Neural cell (in vitro differentiated cells): ENCODE results near the gene GFRA1. TPM values are rescaled to one million over a fixed set of nuclear protein-coding genes. Genes with fewer than 3 reads are reported as not detected.

Source experiments
- H2AFZ ChIP-seq: fragments of 200-600, 300-800 bp; sonication (generic), shearing (Covaris generic); 2 replicates; pipeline ENCODE4 v1.6.0; 2014; ENCODE audit warnings: low read depth, mild to moderate bottlenecking, antibody characterized with exemption, low read length, moderate library complexity
- H3F3A ChIP-seq: fragments of 200-600 bp; shearing (Covaris generic); 2 replicates; pipeline ENCODE4 v1.6.1; 2016; ENCODE audit warnings: mild to moderate bottlenecking, moderate library complexity, mixed read lengths, antibody characterized with exemption, low read length; ENCODE audit not compliant: insufficient read depth, poor library complexity, severe bottlenecking
- H3K27ac ChIP-seq: fragments of 200-600, 300-800 bp; sonication (generic), shearing (Covaris generic); 2 replicates; pipeline ENCODE4 v1.5.1; 2014; ENCODE audit warnings: mild to moderate bottlenecking, low read length, moderate library complexity
- H3K27me3 ChIP-seq: fragments of 300-800, 200-600 bp; sonication (generic), shearing (Covaris generic); 2 replicates; pipeline ENCODE4 v1.6.0; 2014; ENCODE audit warnings: mild to moderate bottlenecking, low read depth, low read length, moderate library complexity; ENCODE audit not compliant: insufficient read depth
- H3K36me3 ChIP-seq: fragments of 300-800, 200-600 bp; sonication (generic), shearing (Covaris generic); 2 replicates; pipeline ENCODE4 v1.5.1; 2014; ENCODE audit warnings: mild to moderate bottlenecking, antibody characterized with exemption, low read length, moderate library complexity; ENCODE audit not compliant: insufficient read depth
- H3K4me2 ChIP-seq: fragments of 300-800, 200-600 bp; sonication (generic), shearing (Covaris generic); 2 replicates; pipeline ENCODE4 v1.6.0; 2014; ENCODE audit warnings: mild to moderate bottlenecking, low read length
- H3K4me3 ChIP-seq: fragments of 300-800, 200-600 bp; sonication (generic), shearing (Covaris generic); 2 replicates; pipeline ENCODE4 v1.5.1; 2014; ENCODE audit warnings: mild to moderate bottlenecking, low read length, moderate library complexity
- H3K79me2 ChIP-seq: fragments of 200-600 bp; shearing (Covaris generic); replicated peaks from 2 replicates; pipeline ENCODE4 v1.6.0; 2014; ENCODE audit warnings: mild to moderate bottlenecking, low read length, moderate library complexity; ENCODE audit not compliant: insufficient read depth
- H3K9ac ChIP-seq: fragments of 300-800, 200-600 bp; sonication (generic), shearing (Covaris generic); 2 replicates; pipeline ENCODE4 v1.6.1; 2016; ENCODE audit warnings: mild to moderate bottlenecking, low read length, mixed read lengths
- H3K9me2 ChIP-seq: fragments of 200-600 bp; shearing (Covaris generic); 2 replicates; pipeline ENCODE4 v1.6.1; 2016; ENCODE audit warnings: mild to moderate bottlenecking, low read length, mixed read lengths; ENCODE audit not compliant: insufficient read depth
- H3K9me3 ChIP-seq: fragments of 200-600, 300-800 bp; sonication (generic), shearing (Covaris generic); 2 replicates; pipeline ENCODE4 v1.6.1; 2016; ENCODE audit warnings: mild to moderate bottlenecking, mixed run types, low read length, moderate library complexity, mixed read lengths
- H4K20me1 ChIP-seq: fragments of 200-600 bp; shearing (Covaris generic); 2 replicates; pipeline ENCODE4 v1.6.1; 2016; ENCODE audit warnings: mild to moderate bottlenecking, mixed run types; ENCODE audit not compliant: insufficient read depth
- EP300 ChIP-seq: fragments of 450-650 bp; conservative IDR thresholded peaks from 2 replicates; pipeline ENCODE4 v1.6.1; 2014; ENCODE audit warnings: antibody characterized with exemption, mild to moderate bottlenecking, moderate library complexity; ENCODE audit not compliant: poor library complexity, severe bottlenecking
- EZH2 ChIP-seq: fragments of 200-600, 300-800 bp; shearing (Covaris generic), sonication (generic); IDR thresholded peaks from 2 replicates; pipeline ENCODE4 v1.6.1; 2014; ENCODE audit warnings: antibody characterized with exemption, low read length, borderline replicate concordance, mild to moderate bottlenecking; ENCODE audit not compliant: insufficient read depth, poor library complexity, severe bottlenecking
- MXI1 ChIP-seq: fragments of 450-650 bp; conservative IDR thresholded peaks from 2 replicates; pipeline ENCODE4 v1.6.1; 2014; ENCODE audit warnings: antibody characterized with exemption, mild to moderate bottlenecking; ENCODE audit not compliant: poor library complexity, severe bottlenecking
- POLR2AphosphoS5 ChIP-seq: IDR thresholded peaks from 2 replicates; pipeline ENCODE4 v1.6.1; 2012
- RAD21 ChIP-seq: fragments of 450-650 bp; conservative IDR thresholded peaks from 2 replicates; pipeline ENCODE4 v1.6.1; 2014; ENCODE audit warnings: antibody characterized with exemption, mild to moderate bottlenecking, moderate library complexity
- SMC3 ChIP-seq: fragments of 450-650 bp; conservative IDR thresholded peaks from 2 replicates; pipeline ENCODE4 v1.6.1; 2014; ENCODE audit warnings: antibody characterized with exemption, mild to moderate bottlenecking, moderate library complexity; ENCODE audit not compliant: poor library complexity
- TAF1 ChIP-seq: IDR thresholded peaks from 2 replicates; pipeline ENCODE4 v1.6.1; 2012; ENCODE audit warnings: low read depth
- polyA plus RNA-seq: library from polyadenylated mRNA; depleted of rRNA; stranded (reverse); fragments of >200 nt; gene quantifications from 2 replicates; pipeline ENCODE4 v1.2.3, GENCODE V29; 2014
- TF ChIP-seq, protein P1 (sequence below): fragments of 450-650 bp; IDR thresholded peaks from 2 replicates; pipeline ENCODE4 v1.5.1; 2014; ENCODE audit warnings: antibody characterized with exemption, mild to moderate bottlenecking, moderate library complexity; ENCODE audit not compliant: poor library complexity, severe bottlenecking
- TF ChIP-seq, protein P2 (sequence below): IDR thresholded peaks from 2 replicates; pipeline ENCODE4 v1.6.1; 2012; ENCODE audit warnings: borderline replicate concordance

GFRA1 gene
- polyA plus RNA-seq, 1 donor from 2014 or later, result 2.3 TPM

DNA sequence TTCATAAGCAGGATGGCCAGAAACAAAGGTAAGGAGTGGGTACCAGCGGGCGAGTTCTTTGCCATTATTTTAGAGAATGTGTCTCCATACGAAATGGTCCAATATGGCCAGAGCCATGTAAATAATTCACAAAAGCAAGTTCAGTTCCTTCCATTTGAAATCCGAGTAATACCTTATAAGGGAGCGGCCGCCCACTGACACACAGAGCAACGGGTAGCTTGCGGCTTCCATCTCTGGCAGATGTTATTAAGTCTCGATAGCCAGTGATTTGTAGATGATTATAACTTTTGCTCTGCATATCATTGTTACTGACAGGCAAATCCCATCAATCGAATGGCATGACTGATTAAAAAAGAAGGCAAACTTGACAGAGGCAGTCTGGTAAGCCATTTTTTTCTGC lies 63.2 kb downstream of the GFRA1 start:
- no peaks in the 10 kb centered on the region for H3K79me2 ChIP-seq
- no peaks in the 10 kb centered on the region for H4K20me1 ChIP-seq
- TF ChIP-seq EZH2 (no peak), EP300 (no peak), POLR2AphosphoS5 (no peak), MXI1 (no peak), RAD21 (no peak), SMC3 (no peak), TAF1 (no peak)
- TF ChIP-seq, protein P1, sequence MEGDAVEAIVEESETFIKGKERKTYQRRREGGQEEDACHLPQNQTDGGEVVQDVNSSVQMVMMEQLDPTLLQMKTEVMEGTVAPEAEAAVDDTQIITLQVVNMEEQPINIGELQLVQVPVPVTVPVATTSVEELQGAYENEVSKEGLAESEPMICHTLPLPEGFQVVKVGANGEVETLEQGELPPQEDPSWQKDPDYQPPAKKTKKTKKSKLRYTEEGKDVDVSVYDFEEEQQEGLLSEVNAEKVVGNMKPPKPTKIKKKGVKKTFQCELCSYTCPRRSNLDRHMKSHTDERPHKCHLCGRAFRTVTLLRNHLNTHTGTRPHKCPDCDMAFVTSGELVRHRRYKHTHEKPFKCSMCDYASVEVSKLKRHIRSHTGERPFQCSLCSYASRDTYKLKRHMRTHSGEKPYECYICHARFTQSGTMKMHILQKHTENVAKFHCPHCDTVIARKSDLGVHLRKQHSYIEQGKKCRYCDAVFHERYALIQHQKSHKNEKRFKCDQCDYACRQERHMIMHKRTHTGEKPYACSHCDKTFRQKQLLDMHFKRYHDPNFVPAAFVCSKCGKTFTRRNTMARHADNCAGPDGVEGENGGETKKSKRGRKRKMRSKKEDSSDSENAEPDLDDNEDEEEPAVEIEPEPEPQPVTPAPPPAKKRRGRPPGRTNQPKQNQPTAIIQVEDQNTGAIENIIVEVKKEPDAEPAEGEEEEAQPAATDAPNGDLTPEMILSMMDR, result no peak
- TF ChIP-seq, protein P2, sequence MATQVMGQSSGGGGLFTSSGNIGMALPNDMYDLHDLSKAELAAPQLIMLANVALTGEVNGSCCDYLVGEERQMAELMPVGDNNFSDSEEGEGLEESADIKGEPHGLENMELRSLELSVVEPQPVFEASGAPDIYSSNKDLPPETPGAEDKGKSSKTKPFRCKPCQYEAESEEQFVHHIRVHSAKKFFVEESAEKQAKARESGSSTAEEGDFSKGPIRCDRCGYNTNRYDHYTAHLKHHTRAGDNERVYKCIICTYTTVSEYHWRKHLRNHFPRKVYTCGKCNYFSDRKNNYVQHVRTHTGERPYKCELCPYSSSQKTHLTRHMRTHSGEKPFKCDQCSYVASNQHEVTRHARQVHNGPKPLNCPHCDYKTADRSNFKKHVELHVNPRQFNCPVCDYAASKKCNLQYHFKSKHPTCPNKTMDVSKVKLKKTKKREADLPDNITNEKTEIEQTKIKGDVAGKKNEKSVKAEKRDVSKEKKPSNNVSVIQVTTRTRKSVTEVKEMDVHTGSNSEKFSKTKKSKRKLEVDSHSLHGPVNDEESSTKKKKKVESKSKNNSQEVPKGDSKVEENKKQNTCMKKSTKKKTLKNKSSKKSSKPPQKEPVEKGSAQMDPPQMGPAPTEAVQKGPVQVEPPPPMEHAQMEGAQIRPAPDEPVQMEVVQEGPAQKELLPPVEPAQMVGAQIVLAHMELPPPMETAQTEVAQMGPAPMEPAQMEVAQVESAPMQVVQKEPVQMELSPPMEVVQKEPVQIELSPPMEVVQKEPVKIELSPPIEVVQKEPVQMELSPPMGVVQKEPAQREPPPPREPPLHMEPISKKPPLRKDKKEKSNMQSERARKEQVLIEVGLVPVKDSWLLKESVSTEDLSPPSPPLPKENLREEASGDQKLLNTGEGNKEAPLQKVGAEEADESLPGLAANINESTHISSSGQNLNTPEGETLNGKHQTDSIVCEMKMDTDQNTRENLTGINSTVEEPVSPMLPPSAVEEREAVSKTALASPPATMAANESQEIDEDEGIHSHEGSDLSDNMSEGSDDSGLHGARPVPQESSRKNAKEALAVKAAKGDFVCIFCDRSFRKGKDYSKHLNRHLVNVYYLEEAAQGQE, result no peak
- no peak overlapping the region for H2AFZ ChIP-seq
- no peaks in the 10 kb centered on the region for H3F3A ChIP-seq
- no peaks in the 10 kb centered on the region for H3K9me2 ChIP-seq
- H3K36me3 ChIP-seq, result no peaks in the 10 kb centered on the region
- H3K4me3 ChIP-seq, result no peak overlapping the region
- no peak overlapping the region for H3K4me2 ChIP-seq
- H3K27me3 ChIP-seq, result no peaks in the 10 kb centered on the region
- no peak overlapping the region for H3K9ac ChIP-seq
- H3K9me3 ChIP-seq, result no peaks in the 10 kb centered on the region
- H3K27ac ChIP-seq, result no peak overlapping the region

DNA sequence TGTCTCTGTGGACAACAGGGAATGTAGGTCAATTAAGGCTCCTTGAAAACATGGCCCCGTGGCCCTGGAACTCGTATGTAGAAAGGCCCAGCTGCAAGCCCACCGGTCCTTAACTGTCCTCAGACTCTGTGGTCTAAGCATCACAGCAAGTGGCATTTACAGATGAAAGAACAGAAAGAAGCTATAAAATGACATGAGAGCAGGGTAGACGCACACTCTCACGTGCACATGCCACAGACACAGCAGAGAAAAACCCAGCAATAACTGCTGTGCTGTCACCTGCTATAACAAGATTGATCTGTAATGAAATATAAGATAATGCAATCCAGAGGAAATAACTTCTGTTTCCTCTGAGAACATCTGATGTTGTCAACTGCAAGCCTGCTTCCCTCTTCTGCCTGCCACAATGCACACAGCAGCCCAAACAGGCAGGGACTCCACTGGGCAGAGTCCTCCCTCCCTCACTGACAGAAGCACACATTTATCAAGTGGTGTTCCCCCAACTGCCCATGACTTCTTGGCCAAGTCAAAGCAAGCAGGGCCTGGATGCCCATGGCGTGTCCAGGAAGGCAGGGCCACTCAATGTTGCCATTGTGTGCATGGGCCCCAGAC lies 63.9 kb downstream of the GFRA1 start:
- Histone ChIP-seq H4K20me1 (no peaks in the 10 kb centered on the region), H3K79me2 (no peaks in the 10 kb centered on the region), H3K9me3 (no peaks in the 10 kb centered on the region), H3K9ac (no peak overlapping the region), H3K4me2 (peak overlapping the region; percentile 38), H3K9me2 (no peaks in the 10 kb centered on the region), H3F3A (no peaks in the 10 kb centered on the region), H3K4me3 (peak overlapping the region; percentile 36), H3K36me3 (no peaks in the 10 kb centered on the region), H3K27me3 (no peaks in the 10 kb centered on the region), H3K27ac (no peak overlapping the region), H2AFZ (no peak overlapping the region)
- TF ChIP-seq EP300, result peak; percentile 83
- TF ChIP-seq, protein P2, result peak; percentile 58
- peak; percentile 81 for TF ChIP-seq POLR2AphosphoS5
- no peak for TF ChIP-seq TAF1
- peak; percentile 23 for TF ChIP-seq SMC3
- TF ChIP-seq RAD21, result peak; percentile 28
- TF ChIP-seq, protein P1, result no peak
- TF ChIP-seq EZH2, result no peak
- TF ChIP-seq MXI1, result peak; percentile 41
